GM12865 (cell line): ENCODE results near the gene MXRA8.

Source experiments
- DNase-seq: peaks from one replicate; pipeline ENCODE4 v3.0.0; 2010; ENCODE audit warnings: low read depth
- H3K4me3 ChIP-seq: 2 replicates; pipeline ENCODE4 v1.5.1; 2011; ENCODE audit warnings: mild to moderate bottlenecking, low read depth, low read length, control low read depth
- CTCF ChIP-seq: IDR thresholded peaks from 2 replicates; pipeline ENCODE4 v1.5.1; 2011; ENCODE audit warnings: low read length, control low read depth, low read depth, inconsistent platforms; ENCODE audit not compliant: insufficient read depth; ENCODE audit errors: missing control alignments

Gene MXRA8

DNA sequence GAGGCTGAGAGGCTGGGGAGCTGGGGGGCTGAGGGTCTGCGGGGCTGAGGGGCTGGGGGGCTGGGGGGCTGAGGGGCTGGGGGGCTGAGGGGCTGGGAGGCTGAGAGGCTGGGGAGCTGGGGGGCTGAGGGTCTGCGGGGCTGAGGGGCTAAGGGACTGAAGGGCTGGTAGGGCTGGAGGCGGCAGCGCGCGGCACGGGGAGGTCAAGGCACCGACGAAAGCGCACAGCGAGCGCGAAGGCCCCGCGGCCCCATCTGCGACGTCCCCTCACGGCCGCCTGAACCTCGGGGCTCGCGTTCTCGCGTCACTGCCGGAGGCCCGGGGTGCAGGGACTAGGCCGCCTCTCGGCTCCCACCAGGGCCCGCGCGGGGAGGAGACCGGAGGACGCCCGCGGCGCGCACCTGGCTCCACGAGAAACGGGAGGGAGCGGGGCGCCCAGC is 34.3 kb downstream of the MXRA8 start:
- peak overlapping the region; percentile 83 for H3K4me3 ChIP-seq
- no peak for DNase-seq
- no peak for TF ChIP-seq CTCF

DNA sequence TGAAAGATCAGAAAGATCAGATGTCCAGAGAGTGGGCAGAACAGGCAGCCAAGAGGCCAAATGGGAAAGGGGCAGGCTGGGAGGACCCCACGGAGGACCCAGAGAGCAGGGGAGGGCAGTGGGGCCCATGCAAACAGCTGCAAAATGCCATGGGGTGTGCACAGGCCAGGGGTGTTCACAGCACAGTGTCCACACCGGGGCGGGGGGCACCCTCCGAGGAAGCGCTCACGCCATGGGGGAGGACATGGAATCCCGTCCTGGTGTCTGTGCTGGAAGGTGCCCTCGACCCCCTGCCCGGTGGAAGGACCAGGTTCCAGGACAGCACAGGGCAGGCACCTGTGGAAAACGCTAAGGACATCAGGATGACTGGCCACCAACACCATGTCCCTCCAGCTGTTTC is 35.4 kb downstream of the MXRA8 start:
- H3K4me3 ChIP-seq: no peak overlapping the region
- DNase-seq: no peak
- TF ChIP-seq CTCF: no peak

DNA sequence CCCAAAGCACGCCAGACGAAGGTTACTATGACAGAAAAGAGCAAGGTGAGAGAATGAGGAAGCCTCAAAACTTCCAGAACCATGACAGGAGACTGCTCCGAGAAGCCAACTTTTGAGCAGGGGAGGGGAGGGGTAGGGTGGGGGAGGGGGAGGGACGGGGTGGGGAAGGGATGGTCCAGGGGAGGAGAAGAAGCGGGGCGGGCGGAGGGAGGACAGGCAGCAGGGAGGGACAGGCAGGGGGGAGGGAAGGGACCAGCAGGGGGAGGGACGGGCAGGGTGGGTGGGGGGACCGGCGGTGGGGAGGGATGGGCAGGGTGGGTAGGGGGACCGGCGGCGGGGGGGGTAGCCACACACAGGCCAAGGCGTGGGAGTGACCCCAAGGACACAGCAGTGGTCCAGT is 35.9 kb downstream of the MXRA8 start:
- DNase-seq: no peak
- no peak overlapping the region for H3K4me3 ChIP-seq
- no peak for TF ChIP-seq CTCF

- H3K4me3 ChIP-seq: no peak overlapping the region
- TF ChIP-seq CTCF: no peak
- DNase-seq: no peak
These were observed 36.9 kb downstream of the MXRA8 start for GRCh38 chr1:1321477-1321876.

- TF ChIP-seq CTCF: no peak
- no peak for DNase-seq
- no peak overlapping the region for H3K4me3 ChIP-seq
These were observed 37.5 kb downstream of the MXRA8 start for GRCh38 chr1:1320666-1321448.

GRCh38 chr1:1319646-1319941 is 38.8 kb downstream of the MXRA8 start:
- H3K4me3 ChIP-seq: no peak overlapping the region
- TF ChIP-seq CTCF: no peak
- no peak for DNase-seq
